Urothelium cell line (cell line): ENCODE results near the gene MIER3.
A peak's percentile ranks its signal among the peaks of the same experiment; 100 is the strongest.

ENCODE experiments used
- DNase-seq: peaks from one replicate; pipeline ENCODE4 v3.0.0; 2011; ENCODE audit warnings: low spot score, mixed read lengths
- FAIRE-seq: peaks from 2 replicates; lab custom pipeline; 2011; peaks lifted over from hg19 to GRCh38; lab: Jason Lieb, UNC

The MIER3 gene

DNA sequence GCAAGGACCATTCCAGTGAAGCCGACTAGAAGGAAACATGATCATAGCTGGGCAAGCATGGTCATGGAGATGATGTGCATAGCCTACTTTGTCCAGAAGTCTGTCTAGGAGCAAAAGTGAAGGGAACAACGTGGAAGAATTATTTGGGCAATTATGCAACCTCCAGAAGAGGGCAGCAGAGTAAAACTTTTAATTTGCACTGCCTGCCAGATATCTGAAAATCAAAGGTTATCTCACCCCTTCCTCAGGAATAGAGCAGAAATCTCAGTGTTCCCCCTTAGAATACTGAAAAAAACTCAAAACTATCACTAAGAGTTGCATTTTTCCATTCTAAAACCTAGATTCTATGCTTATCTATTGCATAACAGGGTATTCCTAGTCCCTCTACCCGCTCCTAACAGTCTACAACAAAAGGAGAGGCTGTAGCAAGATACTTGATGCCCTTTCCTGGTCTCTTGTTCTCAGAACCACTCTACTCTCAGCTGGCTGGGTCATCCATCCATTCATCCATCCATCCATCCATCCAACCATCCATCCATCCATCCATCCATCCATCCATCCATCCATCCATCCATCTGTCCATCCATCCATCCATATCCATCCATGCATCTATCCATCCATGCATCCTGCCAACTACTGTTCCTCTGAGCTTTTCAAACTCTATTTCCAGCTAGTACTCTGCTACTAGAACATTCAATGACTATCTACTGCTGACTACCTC is 50.9 kb downstream of the MIER3 start:
- FAIRE-seq (peak; percentile 20), DNase-seq (peak; percentile 53)

DNA sequence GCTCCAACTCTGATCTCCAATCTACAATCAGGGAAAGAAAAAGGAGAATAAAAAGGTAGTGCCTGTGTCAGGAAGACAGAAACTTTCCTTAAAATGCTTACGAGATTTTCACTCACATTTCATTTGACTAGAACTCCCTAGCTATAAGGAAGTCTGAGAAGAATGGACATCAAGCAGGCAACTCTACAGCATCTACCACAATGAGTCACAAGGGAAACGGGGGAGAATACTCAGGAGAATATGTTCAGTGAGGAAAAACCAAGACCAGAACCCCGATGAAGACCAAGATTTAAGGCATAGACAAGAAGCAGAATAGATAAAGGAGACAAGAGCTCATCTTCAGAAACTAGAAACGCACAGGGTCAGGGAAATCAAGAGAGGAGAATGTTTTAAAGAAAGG is 51.5 kb downstream of the MIER3 start:
- no peak for FAIRE-seq
- peak; percentile 7 for DNase-seq

DNA sequence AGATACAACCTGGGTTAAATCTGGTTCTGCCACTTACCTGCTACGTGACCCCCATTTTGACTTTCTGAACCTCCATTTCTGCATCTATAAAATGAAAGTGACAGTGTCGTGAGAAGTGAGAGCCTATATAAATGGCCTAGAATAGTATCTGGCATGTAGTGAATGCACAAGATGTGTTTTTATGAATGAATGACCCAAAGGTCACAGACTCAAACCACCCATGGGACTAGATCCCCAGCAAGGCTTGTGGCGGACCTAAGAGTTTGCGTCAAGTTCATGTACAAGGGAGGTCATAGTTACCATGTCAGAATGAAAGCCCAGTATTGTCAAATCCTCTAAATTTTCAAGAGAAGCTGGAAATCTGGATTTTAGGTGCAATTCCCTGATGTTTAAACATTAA is 53.7 kb downstream of the MIER3 start:
- no peak for DNase-seq
- FAIRE-seq = no peak

DNA sequence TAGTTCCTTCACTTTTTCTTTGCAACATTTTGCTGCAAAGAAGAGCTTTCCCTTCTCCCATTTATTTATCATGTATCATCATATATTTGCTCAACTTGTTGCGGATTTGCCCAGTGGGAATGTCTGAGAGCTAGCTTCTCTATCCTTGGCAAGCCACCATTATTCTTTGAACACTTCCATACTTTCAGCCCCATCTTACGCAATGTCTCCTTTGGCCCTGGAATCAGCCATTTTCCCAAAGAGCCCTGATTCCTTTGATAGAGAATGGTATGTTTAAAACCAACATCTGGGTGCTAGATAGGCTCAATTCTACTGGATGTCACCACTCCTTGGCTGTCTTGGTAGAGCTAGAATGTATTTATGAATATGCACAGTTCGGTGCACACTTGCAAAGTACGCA is 55.2 kb downstream of the MIER3 start:
- DNase-seq (no peak), FAIRE-seq (no peak)

GRCh38 chr5:56893251-56893951 is 58.5 kb downstream of the MIER3 start:
- no peak for FAIRE-seq
- no peak for DNase-seq

- FAIRE-seq (no peak), DNase-seq (no peak)
Observed at GRCh38 chr5:56881571-56881970, 70.4 kb downstream of the MIER3 start.

GRCh38 chr5:56876327-56876726 is 75.6 kb downstream of the MIER3 start:
- FAIRE-seq (no peak), DNase-seq (no peak)

DNA sequence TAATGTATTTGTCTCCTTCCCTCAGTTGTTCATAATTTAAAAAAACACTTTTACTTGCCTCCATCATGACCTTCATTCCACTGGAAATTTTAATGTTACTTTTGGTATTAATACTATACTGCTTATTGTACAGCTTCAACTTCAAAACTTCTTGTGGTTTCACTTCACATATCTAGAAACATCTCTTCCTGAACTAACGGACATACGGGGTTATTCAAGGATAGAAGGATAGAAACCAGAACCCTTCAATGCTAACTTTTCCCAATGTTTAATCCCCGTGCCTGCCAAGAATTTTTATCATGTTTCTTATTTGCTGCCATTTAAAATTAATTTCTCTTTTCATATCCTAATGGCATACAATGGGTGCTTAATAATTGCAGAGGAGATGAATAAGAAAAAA is 78.9 kb downstream of the MIER3 start:
- DNase-seq (no peak), FAIRE-seq (no peak)

DNA sequence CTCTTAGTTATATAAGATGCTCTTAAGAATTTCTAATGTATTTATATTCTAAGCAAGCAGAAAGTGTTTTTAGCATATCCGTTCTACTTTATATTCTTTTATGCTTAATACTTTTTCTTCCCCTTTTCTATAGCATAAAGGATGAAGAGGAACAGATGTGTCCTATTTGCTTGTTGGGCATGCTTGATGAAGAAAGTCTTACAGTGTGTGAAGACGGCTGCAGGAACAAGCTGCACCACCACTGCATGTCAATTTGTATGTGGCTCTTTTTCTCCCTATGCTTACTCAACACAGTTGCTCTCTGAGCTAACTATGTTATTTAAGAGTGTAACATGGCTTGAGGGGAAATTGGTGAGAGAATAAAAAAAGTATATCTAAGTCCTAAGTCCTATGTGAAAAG is 80.1 kb downstream of the MIER3 start:
- DNase-seq (no peak), FAIRE-seq (no peak)
